HG02623 (cell line): ENCODE results near the gene GLUD1.
"Not testable (repeated sequence)": the region's sequence is repeated elsewhere in the genome, so short reads cannot be mapped to it uniquely, and the experiment has no call there.

Experiments used
- ATAC-seq: cut with Tn5 transposase; IDR thresholded peaks from one replicate; pipeline ENCODE4 v1.9.1; 2021; ENCODE audit warnings: moderate library complexity; ENCODE audit not compliant: unreplicated experiment

Gene GLUD1

GRCh38 chr10:87092376-87092860, 2.2 kb downstream of the GLUD1 start:
- ATAC-seq, result no peak

GRCh38 chr10:87090779-87091178, 3.9 kb downstream of the GLUD1 start:
- no peak for ATAC-seq

DNA sequence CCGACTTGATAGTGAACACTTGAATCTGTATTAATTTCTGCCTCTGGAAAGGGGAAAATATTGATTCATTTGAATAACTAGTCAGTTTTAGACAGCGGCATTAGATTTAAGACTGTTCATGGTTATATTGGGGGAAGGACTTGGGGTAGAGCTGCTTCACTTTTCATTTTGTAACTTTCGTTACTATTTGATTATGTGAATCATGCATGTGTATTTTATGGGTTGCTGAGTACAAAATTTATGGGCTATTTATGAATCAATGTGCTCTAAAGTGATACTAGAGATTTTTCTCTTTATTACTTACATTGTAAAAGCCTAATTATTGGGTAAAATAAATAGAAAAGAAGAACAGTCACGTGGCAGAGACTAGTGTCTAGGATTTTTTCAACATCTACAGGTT, 4.9 kb downstream of the GLUD1 start:
- ATAC-seq, result no peak

- ATAC-seq, result no peak
Observed at GRCh38 chr10:87085537-87085936, 9.1 kb downstream of the GLUD1 start.

DNA sequence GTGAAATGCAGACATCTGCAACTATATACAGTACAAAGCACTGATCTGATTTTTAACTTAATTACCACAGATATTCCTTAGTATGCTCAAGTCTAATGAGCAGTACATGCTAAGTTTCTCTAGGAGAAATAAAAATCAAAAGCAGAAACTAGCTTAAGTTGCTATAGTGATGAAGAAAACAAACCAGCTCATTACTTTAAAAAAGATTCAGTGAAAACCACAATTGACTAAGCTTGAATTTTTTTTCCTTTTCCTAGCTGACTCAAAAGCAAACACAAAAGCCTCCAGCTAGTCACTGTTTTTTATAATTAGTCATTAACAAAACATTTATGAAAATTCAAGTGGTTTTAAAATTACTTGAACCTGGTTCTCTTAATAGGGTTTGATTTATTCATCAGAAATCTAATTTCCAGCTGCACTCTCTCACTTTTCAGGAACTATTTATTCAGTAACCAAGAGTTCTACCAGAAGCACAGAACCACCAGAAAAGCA, 10.3 kb downstream of the GLUD1 start:
- not testable (repeated sequence) for ATAC-seq

DNA sequence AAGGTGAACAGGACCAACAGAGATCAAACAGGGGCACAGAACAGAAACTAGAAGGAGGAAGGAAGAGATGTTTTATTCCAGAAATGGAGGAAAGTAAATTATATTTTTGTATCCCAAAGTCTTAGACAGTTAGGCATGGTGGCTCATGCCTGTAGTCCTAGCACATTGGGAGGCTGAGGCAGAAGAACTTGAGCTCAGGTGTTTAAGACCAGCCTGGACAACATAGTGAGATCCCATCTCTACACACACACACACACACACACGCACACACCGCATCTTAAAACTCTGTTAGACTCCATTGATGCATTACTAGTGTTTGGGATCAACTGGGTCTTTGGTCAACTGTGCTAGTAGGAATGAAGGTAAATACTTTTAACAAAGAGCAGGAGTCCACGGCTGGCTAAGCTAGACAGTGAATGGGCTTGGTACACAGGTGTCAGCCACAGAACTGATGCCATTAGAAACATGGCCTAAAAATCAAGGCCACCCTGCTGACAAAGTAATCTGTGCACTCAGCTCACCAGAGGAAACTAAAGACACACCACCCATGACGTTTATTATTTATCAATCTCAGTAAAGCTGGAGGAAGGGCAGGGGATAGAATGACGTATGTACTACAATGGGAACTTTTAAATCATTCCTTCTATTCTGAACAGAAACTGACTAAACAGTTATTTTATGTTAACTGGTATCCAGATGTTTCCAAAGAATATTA, 10.9 kb downstream of the GLUD1 start:
- ATAC-seq, result not testable (repeated sequence)

DNA sequence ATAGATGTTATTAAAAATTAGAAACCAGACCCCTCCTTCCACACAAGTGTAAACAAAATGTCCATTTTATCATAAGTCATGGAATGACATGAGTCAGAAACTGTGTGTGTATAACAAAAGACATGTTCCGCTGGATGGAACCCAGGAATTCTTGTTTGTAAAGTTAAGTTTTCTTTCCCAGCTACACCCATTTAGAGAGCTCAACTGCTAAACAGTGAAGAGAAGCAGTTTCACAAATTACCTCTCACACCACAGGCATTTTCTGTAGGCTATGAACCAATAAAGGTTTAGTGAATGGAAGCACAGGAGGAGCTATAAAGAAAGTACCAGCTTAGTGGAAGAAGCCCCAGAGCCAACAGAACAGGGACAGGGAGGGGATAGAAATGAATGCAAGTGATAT, 12.4 kb downstream of the GLUD1 start:
- ATAC-seq, result not testable (repeated sequence)

DNA sequence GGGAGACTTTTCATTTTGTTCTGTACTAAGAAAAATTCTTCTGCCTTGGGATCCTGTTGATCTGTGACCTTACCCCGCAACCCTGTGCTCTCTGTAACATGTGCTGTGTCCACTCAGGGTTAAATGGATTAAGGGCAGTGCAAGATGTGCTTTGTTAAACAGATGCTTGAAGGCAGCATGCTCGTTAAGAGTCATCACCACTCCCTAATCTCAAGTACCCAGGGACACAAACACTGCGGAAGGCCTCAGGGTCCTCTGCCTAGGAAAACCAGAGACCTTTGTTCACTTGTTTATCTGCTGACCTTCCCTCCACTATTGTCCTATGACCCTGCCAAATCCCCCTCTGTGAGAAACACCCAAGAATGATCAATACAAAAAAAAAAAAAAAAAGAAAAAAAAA, 13.1 kb downstream of the GLUD1 start:
- not testable (repeated sequence) for ATAC-seq

DNA sequence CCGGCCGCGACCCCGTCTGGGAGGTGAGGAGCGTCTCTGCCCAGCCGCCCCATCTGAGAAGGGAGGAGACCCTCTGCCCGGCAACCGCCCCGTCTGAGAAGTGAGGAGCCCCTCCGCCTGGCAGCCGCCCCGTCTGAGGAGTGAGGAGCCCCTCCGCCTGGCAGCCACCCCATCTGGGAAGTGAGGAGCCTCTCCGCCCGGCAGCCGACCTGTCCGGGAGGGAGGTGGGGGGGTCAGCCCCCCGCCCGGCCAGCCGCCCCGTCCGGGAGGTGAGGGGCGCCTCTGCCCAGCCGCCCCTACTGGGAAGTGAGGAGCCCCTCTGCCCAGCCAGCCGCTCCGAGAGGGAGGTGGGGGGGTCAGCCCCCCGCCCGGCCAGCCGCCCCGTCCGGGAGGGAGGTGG, 14.0 kb downstream of the GLUD1 start:
- ATAC-seq, result not testable (repeated sequence)

DNA sequence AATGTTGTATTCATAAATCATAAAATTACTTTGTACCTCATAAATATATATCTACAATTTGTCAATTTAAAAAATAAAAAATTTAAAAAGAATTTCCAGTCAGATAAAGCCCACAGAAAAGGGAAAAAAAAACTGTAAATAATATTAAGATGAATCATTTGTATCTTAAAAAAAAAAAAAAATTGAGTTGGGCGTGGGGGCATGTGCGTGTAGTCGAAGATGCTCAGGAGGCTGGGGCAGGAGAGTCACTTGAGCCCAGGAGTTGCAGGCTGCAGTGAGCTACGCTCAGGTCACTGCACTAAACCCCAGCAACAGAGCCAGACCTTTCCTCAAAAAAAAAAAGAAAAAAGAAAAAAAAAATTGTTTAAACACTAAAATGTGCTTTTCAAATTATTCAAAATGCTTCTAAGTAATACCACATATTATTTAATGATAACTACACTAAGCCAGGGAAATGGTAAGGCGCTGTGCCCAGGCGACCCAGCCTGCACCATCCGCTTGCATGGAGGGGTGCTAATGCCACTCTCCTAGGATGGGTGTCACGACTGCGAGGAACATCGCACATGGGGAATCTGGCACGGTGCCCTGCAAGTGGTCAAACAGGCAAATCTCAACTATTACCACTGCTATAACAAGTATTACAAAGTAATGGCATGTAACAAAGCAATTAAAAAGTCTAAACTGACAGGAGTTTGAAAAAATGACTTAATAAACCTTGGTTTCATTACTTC, 15.4 kb downstream of the GLUD1 start:
- ATAC-seq, result no peak

DNA sequence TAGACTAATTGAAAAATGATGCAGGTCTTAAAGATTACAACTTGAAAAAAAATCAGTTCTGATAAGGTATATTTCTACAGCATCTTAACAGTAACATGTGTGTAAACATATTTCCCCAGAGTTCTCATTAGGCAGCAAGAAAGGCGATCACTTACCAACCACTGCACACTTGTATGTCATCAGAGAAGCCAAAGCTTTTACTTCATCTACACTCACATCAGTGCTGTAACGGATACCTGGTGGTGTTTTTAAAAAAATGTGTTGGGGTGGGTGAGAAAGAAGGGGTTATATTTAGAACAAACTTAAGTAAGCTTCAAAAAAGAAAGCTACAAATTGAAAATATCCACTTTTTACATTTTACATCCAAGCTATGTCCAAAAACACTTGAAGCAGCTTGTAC, 18.2 kb downstream of the GLUD1 start:
- ATAC-seq, result not testable (repeated sequence)

GRCh38 chr10:87072449-87072848, 22.2 kb downstream of the GLUD1 start:
- no peak for ATAC-seq

DNA sequence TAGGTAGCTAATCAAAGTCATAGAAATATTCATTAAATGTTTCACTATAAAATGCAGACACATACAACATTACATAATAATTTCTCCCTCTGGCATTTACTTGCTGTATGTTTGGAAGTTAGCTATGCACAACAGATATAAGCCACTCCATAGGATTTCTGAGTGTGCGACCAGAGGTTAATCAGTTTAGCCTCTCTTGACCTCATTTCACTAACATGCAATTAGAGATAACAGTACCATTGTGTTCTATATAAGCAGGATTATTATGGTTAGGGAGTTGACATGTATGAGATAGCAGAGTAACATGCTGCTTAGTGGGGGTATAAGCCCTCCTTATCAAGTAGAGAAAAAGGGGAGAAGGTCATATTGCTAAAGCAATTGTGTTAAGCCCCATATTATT, 26.4 kb downstream of the GLUD1 start:
- no peak for ATAC-seq

- no peak for ATAC-seq
Observed at GRCh38 chr10:87066865-87067264, 27.8 kb downstream of the GLUD1 start.

GRCh38 chr10:87066178-87066577, 28.5 kb downstream of the GLUD1 start:
- ATAC-seq, result no peak

DNA sequence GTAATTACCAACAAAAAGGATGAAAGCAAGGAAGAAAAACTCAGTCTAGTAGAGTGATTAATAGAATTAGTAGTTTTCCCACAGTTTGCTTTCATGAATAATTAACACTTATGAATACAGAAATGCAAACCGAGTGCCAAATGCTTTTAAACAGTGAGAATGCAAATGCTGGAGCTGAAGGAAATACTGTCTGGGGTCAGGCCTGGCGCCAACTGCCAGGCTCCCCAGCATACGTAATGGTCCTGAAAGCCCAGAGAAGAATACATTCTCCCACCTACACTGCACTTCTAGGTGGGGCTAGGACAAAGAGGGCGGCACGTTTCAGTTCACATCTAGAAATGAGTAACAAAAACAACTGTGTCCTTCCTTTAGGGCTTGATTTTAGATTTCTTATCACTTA, 30.0 kb downstream of the GLUD1 start:
- no peak for ATAC-seq

DNA sequence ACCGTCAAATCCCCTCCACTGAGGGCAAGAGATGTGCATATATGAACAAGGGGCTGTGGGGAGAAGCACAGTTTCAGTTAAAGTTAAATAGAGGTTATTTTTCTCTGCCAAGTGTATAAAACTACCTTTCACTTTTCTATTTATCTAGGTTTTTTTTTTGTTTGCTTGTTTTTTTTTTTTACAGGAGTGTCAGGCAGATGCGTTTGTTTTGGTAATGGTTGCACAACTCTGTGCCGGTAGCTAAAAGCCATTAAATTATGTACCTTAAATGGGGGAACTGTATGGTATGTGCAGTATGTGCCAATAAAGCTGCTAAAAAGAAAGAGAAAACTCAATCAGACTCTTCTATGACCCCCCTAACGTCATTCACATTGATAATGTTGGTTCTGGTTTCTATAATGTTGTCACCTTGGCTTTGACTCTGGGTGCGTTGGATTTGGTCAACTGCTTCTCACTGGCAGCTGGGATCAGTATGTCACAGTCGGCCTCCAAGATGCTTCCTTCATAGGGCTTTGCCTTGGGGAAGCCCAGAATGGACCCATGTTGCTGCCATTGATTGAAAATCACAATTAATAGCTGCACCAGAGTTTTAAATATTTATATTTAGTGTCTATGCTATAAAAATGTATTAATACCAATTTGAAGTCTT, 34.2 kb downstream of the GLUD1 start:
- no peak for ATAC-seq

- no peak for ATAC-seq
Observed at GRCh38 chr10:87059401-87059800, 35.2 kb downstream of the GLUD1 start.

DNA sequence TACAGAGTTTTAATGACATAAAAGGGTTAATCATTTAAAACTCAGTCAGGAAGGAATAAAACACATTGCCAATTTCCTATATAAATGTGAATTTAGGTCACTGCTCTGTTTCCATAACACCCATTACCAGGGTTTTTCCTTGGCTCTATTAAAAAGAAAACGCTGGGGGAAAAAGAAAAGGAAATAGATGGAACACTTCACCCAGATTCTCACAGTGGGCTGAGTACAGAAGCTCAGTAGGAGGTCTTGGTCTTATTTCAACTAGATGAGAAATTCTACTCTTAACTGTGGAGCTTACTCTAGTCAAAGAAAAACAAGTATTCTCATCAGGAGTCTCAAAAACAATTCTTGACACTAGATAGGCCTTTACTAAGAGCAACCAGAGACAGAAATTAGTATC, 36.5 kb downstream of the GLUD1 start:
- no peak for ATAC-seq

DNA sequence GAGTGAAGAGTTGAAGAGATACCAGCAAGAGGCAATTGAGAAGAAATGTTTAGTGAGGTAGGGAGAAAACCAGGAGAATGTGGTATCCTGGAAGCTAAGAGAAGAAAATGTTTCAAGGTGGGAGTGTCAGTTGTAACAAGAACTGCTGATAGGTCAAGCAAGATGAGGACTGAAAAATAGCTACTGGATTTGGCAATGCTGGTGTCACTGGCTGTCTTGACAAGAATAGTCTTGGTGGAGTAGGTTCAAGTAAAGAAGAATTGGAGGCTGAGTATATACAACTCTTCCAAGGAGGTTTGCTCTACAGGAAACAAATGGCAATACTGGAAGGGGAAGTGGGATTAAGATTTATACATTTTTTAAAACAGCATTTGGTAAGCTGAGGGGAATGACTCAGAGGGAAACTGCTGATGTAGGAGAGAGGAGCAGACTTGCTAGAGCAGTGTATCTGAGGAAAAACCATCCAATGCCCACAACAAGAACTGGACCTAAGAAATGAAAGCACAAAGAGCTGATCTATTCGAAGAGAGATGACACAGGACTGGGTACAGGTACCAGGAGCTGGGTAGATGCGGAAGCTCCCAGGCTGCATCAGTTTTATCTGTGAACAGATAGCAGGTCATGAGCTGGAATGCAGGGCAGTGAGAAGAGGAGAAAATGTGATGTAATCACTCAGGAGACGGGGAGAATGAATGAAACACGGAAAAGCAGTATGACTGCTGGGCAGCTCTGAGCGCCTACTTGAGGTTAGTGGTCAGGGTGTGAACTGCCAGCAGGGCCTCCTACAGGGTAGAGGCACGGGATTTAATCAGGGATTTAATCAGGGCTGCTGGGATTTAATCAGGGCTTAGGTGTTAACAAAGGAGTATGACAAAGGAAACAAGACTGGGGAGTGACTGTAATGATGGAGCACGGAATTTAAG, 40.0 kb downstream of the GLUD1 start:
- no peak for ATAC-seq
